Neural cell (in vitro differentiated cells): ENCODE results near the gene SRGAP3.

Source experiments
- CTCF ChIP-seq: fragments of 450-650 bp; IDR thresholded peaks from 2 replicates; pipeline ENCODE4 v1.5.1; 2014; ENCODE audit warnings: antibody characterized with exemption, mild to moderate bottlenecking, moderate library complexity; ENCODE audit not compliant: poor library complexity, severe bottlenecking
- POLR2AphosphoS5 ChIP-seq: IDR thresholded peaks from 2 replicates; pipeline ENCODE4 v1.6.1; 2012

DNA sequence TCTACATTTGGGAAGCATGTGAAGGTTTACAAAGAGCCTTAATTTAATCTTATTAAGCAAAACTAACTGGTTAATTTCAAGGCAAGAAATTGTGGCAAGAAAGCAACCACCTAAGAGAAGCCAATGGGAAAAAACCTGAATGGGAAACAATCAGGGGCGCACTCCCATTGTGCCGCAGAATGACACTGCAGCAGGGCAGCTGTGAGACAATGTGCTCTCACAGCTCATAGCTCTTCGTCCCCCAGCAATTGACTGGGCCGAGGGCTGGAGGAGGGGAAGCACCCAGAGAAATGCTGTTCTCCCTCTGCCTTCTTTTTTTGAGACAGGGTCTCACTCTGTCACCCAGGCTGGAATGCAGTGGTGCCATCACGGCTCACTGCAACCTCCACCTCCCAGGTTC, 192.9 kb downstream of the SRGAP3 start:
- TF ChIP-seq POLR2AphosphoS5 (no peak), CTCF (no peak)
